Measurements from ENCODE around the gene SOX5.
"Not testable (repeated sequence)": the region's sequence is repeated elsewhere in the genome, so short reads cannot be mapped to it uniquely, and the experiment has no call there.

The SOX5 gene

DNA sequence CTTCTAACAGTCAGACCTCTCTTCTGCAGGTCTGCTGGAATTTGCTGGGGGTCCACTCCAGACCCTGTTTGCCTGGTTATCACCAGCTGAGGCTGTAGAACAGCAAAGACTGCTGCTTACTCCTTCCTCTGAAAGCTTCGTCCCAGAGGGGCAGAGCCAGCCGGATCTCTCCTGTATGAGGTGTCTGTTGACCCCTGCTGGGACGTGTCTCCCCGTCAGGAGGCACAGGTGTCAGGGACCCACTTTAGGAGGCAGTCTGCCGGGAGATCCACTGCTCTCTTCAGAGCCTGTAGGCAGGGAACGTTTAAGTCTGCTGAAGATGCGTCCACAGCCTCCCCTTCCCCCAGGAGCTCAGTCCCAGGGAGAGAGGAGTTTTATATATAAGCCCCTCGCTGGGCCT, 125.1 kb downstream of the SOX5 start:
- Histone ChIP-seq H3K4me2 (no peak overlapping the region), H3K9ac (no peak overlapping the region), H3K27me3 (no peaks in the 10 kb centered on the region), H4K20me1 (no peaks in the 10 kb centered on the region), H3K27ac (no peak overlapping the region), H3K4me1 (no peaks in the 10 kb centered on the region), H3K9me3 (replicated peaks in 1 of 11) (peaks cover 0 to 8% (median 0%) of the 10 kb centered on the region in 11 experiments; a peak in 1 of 22 replicates), H3K36me3 (no peaks in the 10 kb centered on the region), H3K4me3 (no peak overlapping the region)
- TF ChIP-seq Cebpa-rat (IDR thresholded peaks at IDR 0.05), result no peak

DNA sequence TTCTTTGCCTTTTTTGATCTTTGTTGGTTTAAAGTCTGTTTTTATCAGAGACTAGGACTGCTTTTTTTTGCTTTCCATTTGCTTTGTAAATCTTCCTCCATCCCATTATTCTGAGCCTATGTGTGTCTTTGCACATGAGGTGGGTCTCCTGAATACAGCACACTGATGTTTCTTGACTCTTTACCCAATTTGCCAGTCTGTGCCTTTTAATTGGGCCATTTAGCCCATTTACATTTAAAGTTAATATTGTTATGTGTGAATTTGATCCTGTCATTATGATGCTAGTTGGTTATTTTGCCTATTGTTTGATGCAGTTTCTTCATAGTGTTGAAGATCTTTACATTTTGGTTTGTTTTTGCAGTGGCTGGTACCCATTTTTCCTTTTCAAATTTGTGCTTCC, 126.6 kb downstream of the SOX5 start:
- not testable (repeated sequence) for H3K4me2 ChIP-seq; H3K9ac ChIP-seq; H3K27me3 ChIP-seq; H3K9me3 ChIP-seq (replicated peaks in 1 of 11); H3K4me3 ChIP-seq; H4K20me1 ChIP-seq; H3K36me3 ChIP-seq; H3K27ac ChIP-seq; H3K4me1 ChIP-seq

DNA sequence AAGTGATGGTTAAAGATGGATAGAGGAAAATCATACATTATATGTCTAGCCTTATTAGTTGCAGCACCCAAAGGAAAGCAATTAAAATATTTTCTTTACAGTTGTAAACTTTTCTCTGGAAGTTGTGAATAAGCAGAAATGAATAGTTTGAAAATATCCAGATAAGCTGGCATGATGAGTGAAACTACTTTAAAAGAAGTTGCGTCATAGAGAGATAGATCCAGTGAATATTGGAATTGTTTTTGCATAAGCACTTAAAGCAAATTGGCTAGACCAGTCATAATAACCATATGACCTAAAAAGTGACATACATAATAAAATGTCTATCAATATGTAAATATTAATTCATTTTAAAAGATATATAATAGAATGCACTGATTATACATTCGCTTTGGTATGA, 132.1 kb downstream of the SOX5 start:
- Histone ChIP-seq H3K27me3 (no peaks in the 10 kb centered on the region), H4K20me1 (no peaks in the 10 kb centered on the region), H3K4me2 (no peak overlapping the region), H3K9me3 (replicated peaks in 1 of 11) (no peaks in the 10 kb centered on the region), H3K27ac (no peak overlapping the region), H3K9ac (no peak overlapping the region), H3K4me3 (no peak overlapping the region), H3K36me3 (no peaks in the 10 kb centered on the region), H3K4me1 (no peaks in the 10 kb centered on the region)
- no peak for TF ChIP-seq Cebpa-rat (IDR thresholded peaks at IDR 0.05)

DNA sequence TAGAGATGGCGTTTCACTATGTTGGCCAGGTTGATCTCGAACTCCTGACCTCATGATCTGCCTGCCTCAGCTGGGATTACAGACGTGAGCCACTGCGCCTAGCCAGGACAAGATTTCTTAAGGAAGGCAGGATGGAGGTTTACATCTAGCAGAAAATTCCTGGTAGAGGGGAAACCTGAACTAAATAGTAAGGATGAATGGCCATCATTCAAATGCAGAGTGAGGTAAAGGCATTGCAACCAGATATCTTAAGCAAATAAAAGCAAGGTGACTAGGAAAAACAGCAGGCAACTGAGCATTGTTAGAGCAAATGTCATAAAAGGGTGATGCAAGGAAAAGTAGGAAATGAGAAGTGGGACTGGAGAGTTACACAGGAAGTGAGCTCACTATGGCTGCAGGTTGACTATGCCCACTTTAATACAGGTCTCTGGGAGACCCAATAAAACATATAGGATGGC, 133.0 kb downstream of the SOX5 start:
- Histone ChIP-seq H4K20me1 (no peaks in the 10 kb centered on the region), H3K4me2 (no peak overlapping the region), H3K4me3 (no peak overlapping the region), H3K9ac (no peak overlapping the region), H3K4me1 (no peaks in the 10 kb centered on the region), H3K36me3 (no peaks in the 10 kb centered on the region), H3K9me3 (replicated peaks in 1 of 11) (no peaks in the 10 kb centered on the region), H3K27ac (no peak overlapping the region), H3K27me3 (no peaks in the 10 kb centered on the region)
- no peak for TF ChIP-seq Cebpa-rat (IDR thresholded peaks at IDR 0.05)

DNA sequence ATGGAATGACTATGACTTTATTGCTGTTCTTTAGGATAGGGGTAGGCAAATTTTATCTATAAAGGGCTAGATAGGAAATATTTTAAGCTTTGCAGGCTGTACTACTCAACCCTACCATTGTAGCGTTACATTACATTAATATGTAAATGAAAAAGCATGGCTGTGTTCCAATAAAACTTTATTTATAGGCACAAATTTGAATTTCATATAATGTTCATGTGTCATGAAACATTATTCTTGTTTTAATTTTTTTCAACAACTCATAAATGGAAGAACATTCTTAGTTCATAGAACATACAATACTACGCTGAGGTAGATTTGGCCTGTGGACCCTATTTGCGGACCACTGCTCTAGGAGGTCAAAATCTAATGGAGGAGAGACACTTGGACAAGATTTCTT, 133.7 kb downstream of the SOX5 start:
- Histone ChIP-seq H3K4me3 (no peak overlapping the region), H3K27ac (no peak overlapping the region), H3K9me3 (replicated peaks in 1 of 11) (no peaks in the 10 kb centered on the region), H3K36me3 (no peaks in the 10 kb centered on the region), H3K27me3 (no peaks in the 10 kb centered on the region), H3K4me2 (no peak overlapping the region), H3K4me1 (no peaks in the 10 kb centered on the region), H4K20me1 (no peaks in the 10 kb centered on the region), H3K9ac (no peak overlapping the region)
- no peak for TF ChIP-seq Cebpa-rat (IDR thresholded peaks at IDR 0.05)

DNA sequence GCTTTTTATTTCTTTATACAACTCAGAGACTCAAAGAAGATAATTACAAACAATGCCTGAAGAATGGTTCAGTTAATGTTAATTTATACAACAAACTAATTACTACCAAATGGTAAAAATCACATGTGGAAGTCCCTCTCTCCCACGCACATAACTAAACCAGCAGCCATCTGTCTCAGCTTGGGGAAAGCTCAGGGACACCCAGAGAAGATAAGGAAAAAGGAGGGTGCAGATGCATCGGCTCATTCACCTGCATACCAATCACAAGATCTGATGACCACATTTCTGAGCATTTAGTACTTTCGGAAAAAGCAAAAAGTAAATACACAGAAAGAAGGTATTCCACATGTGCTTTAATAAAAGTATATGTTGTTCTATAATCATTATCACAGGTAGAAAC, 136.3 kb downstream of the SOX5 start:
- no peak for TF ChIP-seq Cebpa-rat (IDR thresholded peaks at IDR 0.05)
- Histone ChIP-seq H3K4me1 (no peaks in the 10 kb centered on the region), H3K4me3 (no peak overlapping the region), H3K9me3 (replicated peaks in 1 of 11) (no peaks in the 10 kb centered on the region), H3K9ac (no peak overlapping the region), H3K27me3 (no peaks in the 10 kb centered on the region), H3K27ac (no peak overlapping the region), H3K36me3 (no peaks in the 10 kb centered on the region), H3K4me2 (no peak overlapping the region), H4K20me1 (no peaks in the 10 kb centered on the region)

DNA sequence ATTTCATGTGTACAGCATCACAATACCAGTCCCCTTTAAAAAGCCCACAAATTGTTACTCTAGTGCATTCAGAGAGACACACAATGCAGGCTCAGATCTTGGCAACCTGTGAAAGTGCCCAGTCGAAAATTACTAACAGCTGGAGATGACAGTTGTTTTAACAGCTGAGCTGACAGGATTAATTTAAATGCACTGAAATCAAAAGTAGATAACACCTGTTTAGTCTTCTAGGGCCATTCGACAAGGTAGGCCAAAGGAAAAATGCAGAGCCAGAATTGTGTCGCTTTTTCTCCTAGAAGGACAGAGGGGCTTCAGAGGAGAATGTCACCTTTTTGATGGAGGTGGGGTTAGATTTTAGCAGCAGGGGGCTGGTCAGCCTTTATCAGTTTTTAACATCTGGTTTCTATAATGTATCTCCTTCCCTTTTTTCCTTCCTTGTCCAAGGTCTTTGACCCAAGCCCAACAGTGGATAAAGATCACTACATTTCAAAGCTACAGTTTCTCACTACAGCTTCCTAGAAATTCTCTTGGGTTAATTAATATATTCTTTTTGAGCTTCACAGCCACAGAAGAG, 139.1 kb downstream of the SOX5 start:
- H3K27ac ChIP-seq, result no peak overlapping the region
- H3K4me3 ChIP-seq, result no peak overlapping the region
- no peak for TF ChIP-seq Cebpa-rat (IDR thresholded peaks at IDR 0.05)
- H3K9ac ChIP-seq, result no peak overlapping the region
- no peaks in the 10 kb centered on the region for H3K36me3 ChIP-seq
- H3K9me3 ChIP-seq (replicated peaks in 1 of 11), result no peaks in the 10 kb centered on the region
- no peaks in the 10 kb centered on the region for H3K4me1 ChIP-seq
- H3K4me2 ChIP-seq, result no peak overlapping the region
- no peaks in the 10 kb centered on the region for H4K20me1 ChIP-seq
- H3K27me3 ChIP-seq, result no peaks in the 10 kb centered on the region

DNA sequence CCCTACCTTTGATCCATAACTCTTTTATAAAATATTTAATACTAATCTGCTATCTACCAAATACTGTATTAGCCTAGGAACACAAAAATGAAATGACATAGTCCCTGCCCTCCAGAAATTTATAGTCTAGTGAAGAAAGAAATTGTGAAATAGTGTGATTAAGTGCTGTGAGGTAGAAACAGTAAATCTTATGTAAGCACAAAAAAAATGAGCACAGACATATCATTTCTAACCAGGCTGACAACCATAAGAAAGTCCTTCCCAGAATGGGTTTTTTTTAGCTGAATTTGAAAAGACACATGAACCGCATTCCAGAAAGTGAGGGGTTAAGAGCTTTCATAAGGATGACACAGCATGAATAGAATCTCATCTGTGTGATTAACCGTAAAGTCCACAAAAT, 145.9 kb downstream of the SOX5 start:
- H3K4me3 ChIP-seq, result no peak overlapping the region
- H4K20me1 ChIP-seq, result no peaks in the 10 kb centered on the region
- H3K27me3 ChIP-seq, result no peaks in the 10 kb centered on the region
- no peaks in the 10 kb centered on the region for H3K36me3 ChIP-seq
- H3K9me3 ChIP-seq (replicated peaks in 1 of 11), result no peaks in the 10 kb centered on the region
- no peak overlapping the region for H3K4me2 ChIP-seq
- TF ChIP-seq Cebpa-rat (IDR thresholded peaks at IDR 0.05), result no peak
- no peaks in the 10 kb centered on the region for H3K4me1 ChIP-seq
- H3K27ac ChIP-seq, result no peak overlapping the region
- H3K9ac ChIP-seq, result no peak overlapping the region

DNA sequence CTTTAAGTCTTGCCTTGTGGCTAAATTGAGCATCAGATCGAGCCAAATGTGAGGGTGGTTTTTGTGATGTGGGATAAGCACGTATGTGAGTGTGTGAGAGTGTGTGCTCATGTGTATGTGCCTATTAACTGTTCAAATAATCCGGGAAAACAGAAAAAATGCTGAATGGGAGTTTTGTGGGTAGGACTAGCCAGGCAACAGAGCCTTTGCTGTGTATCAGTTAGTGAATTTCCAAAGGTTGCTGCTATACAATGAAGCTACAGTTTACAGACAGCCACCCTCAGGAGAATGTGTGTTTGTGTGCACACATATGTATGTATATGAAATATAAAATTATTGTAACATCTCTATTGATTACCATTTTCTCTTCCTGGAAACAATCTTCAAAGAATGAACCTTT, 154.0 kb downstream of the SOX5 start:
- H3K4me1 ChIP-seq, result no peaks in the 10 kb centered on the region
- H3K27ac ChIP-seq, result no peak overlapping the region
- no peak overlapping the region for H3K9ac ChIP-seq
- H3K27me3 ChIP-seq, result no peaks in the 10 kb centered on the region
- H3K4me2 ChIP-seq, result no peak overlapping the region
- no peak overlapping the region for H3K4me3 ChIP-seq
- H3K36me3 ChIP-seq, result no peaks in the 10 kb centered on the region
- no peak for TF ChIP-seq Cebpa-rat (IDR thresholded peaks at IDR 0.05)
- no peaks in the 10 kb centered on the region for H3K9me3 ChIP-seq (replicated peaks in 1 of 11)
- H4K20me1 ChIP-seq, result no peaks in the 10 kb centered on the region

DNA sequence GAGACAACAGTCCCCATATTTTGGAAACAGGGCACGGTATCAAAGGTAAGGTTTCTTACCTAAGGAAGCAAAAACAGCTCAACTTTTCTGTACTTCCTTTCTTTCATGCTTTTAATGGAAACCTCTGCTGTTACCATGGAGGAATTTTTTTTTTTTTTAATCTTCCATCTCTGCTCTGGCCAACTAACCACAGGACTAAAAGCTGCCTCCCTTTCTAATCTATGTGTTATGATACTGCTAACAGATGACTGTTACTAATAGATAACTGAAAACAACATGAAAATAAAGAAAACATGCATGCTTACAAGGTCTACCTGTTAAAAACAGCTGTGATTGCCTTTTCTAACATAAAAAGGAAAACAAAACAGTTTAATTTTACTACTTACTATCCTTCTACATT, 168.4 kb downstream of the SOX5 start:
- Histone ChIP-seq H3K27me3 (no peaks in the 10 kb centered on the region), H3K36me3 (no peaks in the 10 kb centered on the region), H3K4me2 (no peak overlapping the region), H4K20me1 (no peaks in the 10 kb centered on the region), H3K4me3 (no peak overlapping the region), H3K9ac (no peak overlapping the region), H3K9me3 (replicated peaks in 1 of 11) (no peaks in the 10 kb centered on the region), H3K4me1 (no peaks in the 10 kb centered on the region), H3K27ac (no peak overlapping the region)
- TF ChIP-seq Cebpa-rat (IDR thresholded peaks at IDR 0.05), result no peak

DNA sequence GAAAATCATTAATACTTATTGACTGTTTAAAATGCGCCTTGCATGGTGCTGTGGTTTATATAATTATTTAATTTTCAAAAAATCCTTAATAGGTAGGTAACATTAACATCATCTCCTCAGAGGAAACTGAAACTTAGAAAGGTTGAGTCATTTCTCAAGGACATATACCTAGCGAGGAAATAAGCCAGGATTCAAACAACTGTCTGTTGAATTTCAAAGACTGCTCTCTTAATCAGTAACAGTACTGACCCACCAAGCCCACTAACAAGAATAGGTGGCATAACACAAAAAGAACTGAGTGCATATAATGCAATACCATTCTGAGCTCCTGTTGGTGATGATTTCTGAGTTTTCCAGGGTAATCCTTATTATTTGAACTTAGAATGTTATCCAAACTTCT, 174.3 kb downstream of the SOX5 start:
- no peaks in the 10 kb centered on the region for H3K36me3 ChIP-seq
- H3K27ac ChIP-seq, result no peak overlapping the region
- no peaks in the 10 kb centered on the region for H4K20me1 ChIP-seq
- no peak overlapping the region for H3K4me2 ChIP-seq
- no peak overlapping the region for H3K4me3 ChIP-seq
- TF ChIP-seq Cebpa-rat (IDR thresholded peaks at IDR 0.05), result no peak
- no peaks in the 10 kb centered on the region for H3K9me3 ChIP-seq (replicated peaks in 1 of 11)
- H3K4me1 ChIP-seq, result no peaks in the 10 kb centered on the region
- H3K9ac ChIP-seq, result no peak overlapping the region
- no peaks in the 10 kb centered on the region for H3K27me3 ChIP-seq
